ENCODE measurements around the gene CDK1.

DNA sequence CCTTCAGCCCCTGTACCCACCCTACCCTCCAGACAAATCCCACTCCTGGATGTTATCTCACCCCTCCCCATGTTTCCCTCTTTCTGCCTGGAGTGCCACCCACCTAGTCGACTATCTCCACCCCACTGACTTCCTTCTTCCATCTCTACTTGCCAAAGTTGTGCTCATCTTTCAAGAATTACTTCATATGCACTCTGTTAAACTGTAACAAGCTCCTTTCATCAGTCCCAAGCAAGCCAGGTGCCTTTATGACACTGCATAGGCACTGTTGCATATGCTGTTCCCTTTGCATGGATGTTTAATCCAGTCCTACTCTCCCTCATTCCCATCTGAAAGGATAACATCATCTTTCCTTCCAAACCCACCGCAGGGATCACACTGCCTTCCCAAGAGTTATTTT, 8.9 kb upstream of the CDK1 start:
- TF ChIP-seq, protein P1, sequence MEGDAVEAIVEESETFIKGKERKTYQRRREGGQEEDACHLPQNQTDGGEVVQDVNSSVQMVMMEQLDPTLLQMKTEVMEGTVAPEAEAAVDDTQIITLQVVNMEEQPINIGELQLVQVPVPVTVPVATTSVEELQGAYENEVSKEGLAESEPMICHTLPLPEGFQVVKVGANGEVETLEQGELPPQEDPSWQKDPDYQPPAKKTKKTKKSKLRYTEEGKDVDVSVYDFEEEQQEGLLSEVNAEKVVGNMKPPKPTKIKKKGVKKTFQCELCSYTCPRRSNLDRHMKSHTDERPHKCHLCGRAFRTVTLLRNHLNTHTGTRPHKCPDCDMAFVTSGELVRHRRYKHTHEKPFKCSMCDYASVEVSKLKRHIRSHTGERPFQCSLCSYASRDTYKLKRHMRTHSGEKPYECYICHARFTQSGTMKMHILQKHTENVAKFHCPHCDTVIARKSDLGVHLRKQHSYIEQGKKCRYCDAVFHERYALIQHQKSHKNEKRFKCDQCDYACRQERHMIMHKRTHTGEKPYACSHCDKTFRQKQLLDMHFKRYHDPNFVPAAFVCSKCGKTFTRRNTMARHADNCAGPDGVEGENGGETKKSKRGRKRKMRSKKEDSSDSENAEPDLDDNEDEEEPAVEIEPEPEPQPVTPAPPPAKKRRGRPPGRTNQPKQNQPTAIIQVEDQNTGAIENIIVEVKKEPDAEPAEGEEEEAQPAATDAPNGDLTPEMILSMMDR (IDR thresholded peaks at IDR 0.05): no peak
- TF ChIP-seq POLR2AphosphoS5 (IDR thresholded peaks at IDR 0.05) (no peak), EP300 (IDR thresholded peaks at IDR 0.05) (no peak), POLR2A (IDR thresholded peaks at IDR 0.05) (no peak)

All from sigmoid colon (tissue), 4 donors.